Measurements from ENCODE around the gene ATG2B.

DNA sequence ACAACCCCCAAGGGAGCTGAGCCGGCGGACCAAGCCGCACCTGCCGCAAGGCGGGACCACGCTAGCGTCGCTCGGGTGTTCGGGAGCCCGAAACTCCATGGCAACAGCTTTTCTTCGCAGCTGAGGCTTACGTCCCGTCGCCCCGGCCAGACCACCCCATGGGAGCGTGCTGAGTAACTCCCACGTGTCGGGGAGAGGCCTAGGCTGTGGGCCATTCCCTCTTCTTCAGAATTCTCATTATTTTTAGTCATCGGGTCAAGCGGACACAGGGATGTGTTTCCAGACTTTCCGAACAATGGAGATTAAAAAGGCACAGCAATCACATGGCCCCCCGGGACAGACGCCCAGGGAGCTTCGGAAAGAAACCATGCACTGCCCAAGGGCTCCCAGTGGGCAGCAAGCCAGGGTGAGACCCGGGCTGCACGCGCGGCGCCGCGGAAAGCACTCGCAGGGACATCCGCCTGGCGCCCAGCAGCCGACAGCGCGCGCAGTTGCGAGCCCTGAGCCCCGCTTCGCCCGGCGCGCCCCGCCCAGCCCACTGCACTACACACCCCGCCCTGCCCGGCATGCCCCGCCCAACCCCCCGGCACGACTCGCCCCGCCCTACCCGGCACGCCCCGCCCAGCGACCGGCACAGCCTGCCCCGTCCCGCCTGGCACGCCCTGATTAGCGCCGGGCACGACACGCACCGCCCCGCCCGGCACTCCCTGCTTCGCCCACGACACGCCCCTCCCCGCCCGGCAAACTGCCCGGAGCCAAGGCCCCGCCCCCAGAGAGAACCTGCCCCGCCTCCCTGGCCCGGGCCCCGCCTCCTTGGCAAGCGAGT is 28.4 kb upstream of the ATG2B start:
- TF ChIP-seq POLR2A (IDR thresholded peaks at IDR 0.05): peak in 1 of 2 donors; percentile 23
- TF ChIP-seq, protein P1, sequence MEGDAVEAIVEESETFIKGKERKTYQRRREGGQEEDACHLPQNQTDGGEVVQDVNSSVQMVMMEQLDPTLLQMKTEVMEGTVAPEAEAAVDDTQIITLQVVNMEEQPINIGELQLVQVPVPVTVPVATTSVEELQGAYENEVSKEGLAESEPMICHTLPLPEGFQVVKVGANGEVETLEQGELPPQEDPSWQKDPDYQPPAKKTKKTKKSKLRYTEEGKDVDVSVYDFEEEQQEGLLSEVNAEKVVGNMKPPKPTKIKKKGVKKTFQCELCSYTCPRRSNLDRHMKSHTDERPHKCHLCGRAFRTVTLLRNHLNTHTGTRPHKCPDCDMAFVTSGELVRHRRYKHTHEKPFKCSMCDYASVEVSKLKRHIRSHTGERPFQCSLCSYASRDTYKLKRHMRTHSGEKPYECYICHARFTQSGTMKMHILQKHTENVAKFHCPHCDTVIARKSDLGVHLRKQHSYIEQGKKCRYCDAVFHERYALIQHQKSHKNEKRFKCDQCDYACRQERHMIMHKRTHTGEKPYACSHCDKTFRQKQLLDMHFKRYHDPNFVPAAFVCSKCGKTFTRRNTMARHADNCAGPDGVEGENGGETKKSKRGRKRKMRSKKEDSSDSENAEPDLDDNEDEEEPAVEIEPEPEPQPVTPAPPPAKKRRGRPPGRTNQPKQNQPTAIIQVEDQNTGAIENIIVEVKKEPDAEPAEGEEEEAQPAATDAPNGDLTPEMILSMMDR (IDR thresholded peaks at IDR 0.05): peak in 1 of 6 experiments; percentile 6

Measured in thyroid gland (tissue), 4 donors.